ENCODE data around the gene DMRTB1. TPM values are rescaled to one million over a fixed set of nuclear protein-coding genes. Genes with fewer than 3 reads are reported as not detected.

The DMRTB1 gene
- total and polyA plus RNA-seq, 12 donors = not detected

GRCh38 chr1:53475664-53476063, 16.5 kb downstream of the DMRTB1 start:
- no peak overlapping the region for H3K27ac ChIP-seq
- H3K4me1 ChIP-seq = peaks cover 0 to 2% (median 0%) of the 10 kb centered on the region in 9 donors
- no peaks in the 10 kb centered on the region for H3K36me3 ChIP-seq
- no peak for DNase-seq
- peaks cover 0 to 24% (median 4%) of the 10 kb centered on the region in 7 donors for H3K27me3 ChIP-seq
- intact Hi-C loops (cut with DNase I) = loop anchor here in 1 of 10 donors (5.0 kb wide), 1 partner anchor 1337 kb away; no protein-coding TSS in a partner anchor
- WGBS, 2 donors = 75 to 80% methylated on average over 7 of the region's 7 CpGs
- H3K9me3 ChIP-seq = no peaks in the 10 kb centered on the region
- TF ChIP-seq CTCF (IDR thresholded peaks at IDR 0.05) = no peak
- ATAC-seq = no peak
- H3K4me3 ChIP-seq = no peak overlapping the region

GRCh38 chr1:53476579-53476978, 17.4 kb downstream of the DMRTB1 start:
- intact Hi-C loops (cut with DNase I) = loop anchor here in 1 of 10 donors (5.0 kb wide), 1 partner anchor 1336 kb away; no protein-coding TSS in a partner anchor
- DNase-seq (no peak), ATAC-seq (no peak)
- H3K27me3 ChIP-seq = peaks cover 0 to 25% (median 4%) of the 10 kb centered on the region in 7 donors
- H3K27ac ChIP-seq = no peak overlapping the region
- H3K9me3 ChIP-seq = no peaks in the 10 kb centered on the region
- no peak overlapping the region for H3K4me3 ChIP-seq
- no peaks in the 10 kb centered on the region for H3K36me3 ChIP-seq
- no peaks in the 10 kb centered on the region for H3K4me1 ChIP-seq
- 77 to 82% methylated on average over 8 of the region's 8 CpGs for WGBS, 2 donors
- TF ChIP-seq CTCF (IDR thresholded peaks at IDR 0.05) = no peak

- H3K9me3 ChIP-seq = no peaks in the 10 kb centered on the region
- ATAC-seq = no peak
- no peak overlapping the region for H3K4me3 ChIP-seq
- TF ChIP-seq CTCF (IDR thresholded peaks at IDR 0.05) = no peak
- H3K36me3 ChIP-seq = no peaks in the 10 kb centered on the region
- no peak overlapping the region for H3K27ac ChIP-seq
- intact Hi-C loops (cut with DNase I) = loop anchor here in 1 of 10 donors (5.0 kb wide), 1 partner anchor 1334 kb away; no protein-coding TSS in a partner anchor
- no peak for DNase-seq
- WGBS, 2 donors = 73% methylated on average over 12 of the region's 12 CpGs
- H3K4me1 ChIP-seq = no peaks in the 10 kb centered on the region
- H3K27me3 ChIP-seq = peaks cover 0 to 33% (median 4%) of the 10 kb centered on the region in 7 donors
Measured at GRCh38 chr1:53477651-53478501, 18.7 kb downstream of the DMRTB1 start.

- Histone ChIP-seq H3K9me3 (no peaks in the 10 kb centered on the region), H3K4me3 (no peak overlapping the region), H3K27ac (no peak overlapping the region), H3K4me1 (no peaks in the 10 kb centered on the region), H3K27me3 (peaks cover 0 to 39% (median 4%) of the 10 kb centered on the region in 7 donors), H3K36me3 (no peaks in the 10 kb centered on the region)
- TF ChIP-seq CTCF (IDR thresholded peaks at IDR 0.05) = no peak
- intact Hi-C loops (cut with DNase I) = loop anchor here in 1 of 10 donors (5.0 kb wide), 1 partner anchor 1334 kb away; no protein-coding TSS in a partner anchor
- ATAC-seq (no peak), DNase-seq (no peak)
- WGBS, 2 donors = 92 to 93% methylated on average over 2 of the region's 2 CpGs
Measured at GRCh38 chr1:53478502-53478818, 19.3 kb downstream of the DMRTB1 start.
